Spleen (tissue), 7 donors: ENCODE measurements around the gene ST3GAL3.

Experiments
- POLR2A ChIP-seq, 3 donors: fragments of 450-650 bp; IDR thresholded peaks; one replicate each; pipeline ENCODE4 v1.5.1; 2017; ENCODE audit warnings: antibody characterized with exemption in 3 of 3, mild to moderate bottlenecking in 1 of 3
- TF ChIP-seq, protein P1 (sequence below), 11 experiments: fragments of 200-600 bp in 7 of 11; fragments of 450-650 bp in 4 of 11; sonication (generic) in 4 of 11; IDR thresholded peaks in 8 of 11; conservative IDR thresholded peaks in 3 of 11; 1 replicate in 7 of 11; 2 replicates in 4 of 11; pipeline versions ENCODE4 v1.4.0 to v1.8.0; 2016 to 2021; ENCODE audit warnings: antibody characterized with exemption in 11 of 11, inconsistent platforms in 4 of 11, mild to moderate bottlenecking in 1 of 11
- donor health status: DM: no; HTN: no; CAD: no; lungs with moderate emphysema.
- donor health status: DM: no; HTN: no; CAD: no.
- donor health status: DM: no; HTN: no; CAD: no.

GRCh38 chr1:43882763-43883162, 175.4 kb downstream of the ST3GAL3 start:
- TF ChIP-seq, protein P1, sequence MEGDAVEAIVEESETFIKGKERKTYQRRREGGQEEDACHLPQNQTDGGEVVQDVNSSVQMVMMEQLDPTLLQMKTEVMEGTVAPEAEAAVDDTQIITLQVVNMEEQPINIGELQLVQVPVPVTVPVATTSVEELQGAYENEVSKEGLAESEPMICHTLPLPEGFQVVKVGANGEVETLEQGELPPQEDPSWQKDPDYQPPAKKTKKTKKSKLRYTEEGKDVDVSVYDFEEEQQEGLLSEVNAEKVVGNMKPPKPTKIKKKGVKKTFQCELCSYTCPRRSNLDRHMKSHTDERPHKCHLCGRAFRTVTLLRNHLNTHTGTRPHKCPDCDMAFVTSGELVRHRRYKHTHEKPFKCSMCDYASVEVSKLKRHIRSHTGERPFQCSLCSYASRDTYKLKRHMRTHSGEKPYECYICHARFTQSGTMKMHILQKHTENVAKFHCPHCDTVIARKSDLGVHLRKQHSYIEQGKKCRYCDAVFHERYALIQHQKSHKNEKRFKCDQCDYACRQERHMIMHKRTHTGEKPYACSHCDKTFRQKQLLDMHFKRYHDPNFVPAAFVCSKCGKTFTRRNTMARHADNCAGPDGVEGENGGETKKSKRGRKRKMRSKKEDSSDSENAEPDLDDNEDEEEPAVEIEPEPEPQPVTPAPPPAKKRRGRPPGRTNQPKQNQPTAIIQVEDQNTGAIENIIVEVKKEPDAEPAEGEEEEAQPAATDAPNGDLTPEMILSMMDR (IDR thresholded peaks at IDR 0.05 in 8 of 11, conservative IDR thresholded peaks at IDR 0.05 in 3 of 11) = no peak
- TF ChIP-seq POLR2A (IDR thresholded peaks at IDR 0.05) = no peak
